Neuron (in vitro differentiated cells): ENCODE data around the gene MGMT.

Source experiments
- H2AFZ ChIP-seq: one replicate; pipeline ENCODE4 v1.6.1; 2013; ENCODE audit warnings: low read depth, mild to moderate bottlenecking, inconsistent platforms, low read length, moderate library complexity
- H3K27me3 ChIP-seq: one replicate; pipeline ENCODE4 v1.6.1; 2013; ENCODE audit warnings: low read length; ENCODE audit not compliant: insufficient read depth
- H3K36me3 ChIP-seq: one replicate; pipeline ENCODE4 v1.6.1; 2013; ENCODE audit warnings: low read length; ENCODE audit not compliant: insufficient read depth
- H3K4me1 ChIP-seq: one replicate; pipeline ENCODE4 v1.6.1; 2013; ENCODE audit warnings: low read length; ENCODE audit not compliant: insufficient read depth
- H3K4me3 ChIP-seq: 2 replicates; pipeline ENCODE4 v1.5.1; 2013; ENCODE audit warnings: mild to moderate bottlenecking, low read length, moderate library complexity
- H3K9me3 ChIP-seq: one replicate; pipeline ENCODE4 v1.6.1; 2013; ENCODE audit warnings: low read length

Gene MGMT

GRCh38 chr10:129683920-129684319 lies 216.9 kb downstream of the MGMT start:
- no peaks in the 10 kb centered on the region for H3K4me1 ChIP-seq
- H2AFZ ChIP-seq, result no peak overlapping the region
- no peak overlapping the region for H3K4me3 ChIP-seq
- no peaks in the 10 kb centered on the region for H3K27me3 ChIP-seq
- H3K9me3 ChIP-seq, result no peaks in the 10 kb centered on the region
- no peaks in the 10 kb centered on the region for H3K36me3 ChIP-seq

- no peak overlapping the region for H2AFZ ChIP-seq
- no peaks in the 10 kb centered on the region for H3K36me3 ChIP-seq
- no peak overlapping the region for H3K4me3 ChIP-seq
- H3K9me3 ChIP-seq, result no peaks in the 10 kb centered on the region
- H3K27me3 ChIP-seq, result no peaks in the 10 kb centered on the region
- no peaks in the 10 kb centered on the region for H3K4me1 ChIP-seq
Observed at GRCh38 chr10:129685271-129685670, 218.2 kb downstream of the MGMT start.

- H3K9me3 ChIP-seq, result no peaks in the 10 kb centered on the region
- H3K4me3 ChIP-seq, result no peak overlapping the region
- H2AFZ ChIP-seq, result no peak overlapping the region
- H3K36me3 ChIP-seq, result no peaks in the 10 kb centered on the region
- no peaks in the 10 kb centered on the region for H3K4me1 ChIP-seq
- no peaks in the 10 kb centered on the region for H3K27me3 ChIP-seq
Observed at GRCh38 chr10:129689671-129690071, 222.6 kb downstream of the MGMT start.

DNA sequence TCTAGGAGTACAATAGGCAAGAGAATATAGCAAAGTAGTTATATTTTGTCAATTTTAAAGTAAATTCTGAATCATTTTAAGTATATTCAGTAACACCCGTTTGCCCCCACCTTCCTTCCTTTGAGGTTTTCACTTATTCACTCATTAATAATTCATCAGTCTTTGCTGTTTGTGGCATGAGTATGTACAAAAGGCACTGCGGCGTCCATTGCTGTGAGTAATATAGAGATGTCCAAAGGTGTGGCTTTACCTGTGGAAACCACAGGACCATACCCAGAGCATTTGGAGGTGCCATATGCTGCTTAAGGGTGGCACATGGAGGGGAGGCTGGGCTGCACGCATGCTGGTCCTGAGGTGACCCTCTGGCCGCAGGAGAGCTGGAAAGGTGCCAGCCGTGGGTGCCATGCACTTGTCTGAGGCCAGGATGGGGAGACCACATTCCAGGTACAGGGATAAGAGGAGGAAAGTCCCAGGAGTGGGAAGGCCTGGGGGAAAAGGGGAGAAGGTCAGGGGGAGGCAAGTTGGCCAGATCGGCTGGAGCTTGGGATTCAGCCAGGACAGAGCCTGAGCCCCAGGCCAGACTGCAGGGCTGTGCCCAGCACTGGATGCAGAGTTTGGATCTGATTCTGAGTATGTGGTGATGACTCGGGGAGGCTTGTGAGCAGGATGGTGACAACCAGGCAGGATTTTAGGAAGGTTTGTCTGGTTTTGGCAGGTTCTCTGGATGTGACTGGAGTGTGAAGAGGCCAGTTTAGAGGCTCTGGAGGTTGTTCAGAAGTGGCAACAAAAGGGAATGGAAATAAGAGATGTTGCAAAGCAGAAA lies 223.4 kb downstream of the MGMT start:
- H3K4me3 ChIP-seq, result no peak overlapping the region
- H3K4me1 ChIP-seq, result no peaks in the 10 kb centered on the region
- no peak overlapping the region for H2AFZ ChIP-seq
- H3K27me3 ChIP-seq, result no peaks in the 10 kb centered on the region
- H3K36me3 ChIP-seq, result no peaks in the 10 kb centered on the region
- no peaks in the 10 kb centered on the region for H3K9me3 ChIP-seq

DNA sequence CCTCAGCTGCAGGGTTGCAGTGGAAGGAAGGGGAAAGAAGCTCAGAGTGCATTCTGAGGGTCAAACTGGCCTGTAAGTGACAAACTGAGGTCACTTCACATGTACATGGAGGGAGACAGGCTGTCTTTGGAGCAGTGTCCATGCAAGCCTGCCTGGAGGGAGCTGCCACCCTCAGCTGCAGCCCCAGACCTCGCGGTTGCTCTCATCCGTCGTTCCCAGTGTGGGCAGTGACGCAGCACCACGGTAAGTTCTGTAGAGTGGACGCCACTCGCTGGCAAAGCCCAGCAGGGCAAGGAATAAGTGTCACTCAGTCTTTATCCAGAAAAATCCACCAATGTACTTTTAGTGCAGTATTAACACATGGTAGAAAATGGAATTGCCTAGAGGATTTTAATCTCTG lies 225.7 kb downstream of the MGMT start:
- H3K4me3 ChIP-seq, result no peak overlapping the region
- H3K36me3 ChIP-seq, result no peaks in the 10 kb centered on the region
- H3K9me3 ChIP-seq, result no peaks in the 10 kb centered on the region
- no peaks in the 10 kb centered on the region for H3K27me3 ChIP-seq
- H2AFZ ChIP-seq, result no peak overlapping the region
- no peaks in the 10 kb centered on the region for H3K4me1 ChIP-seq

DNA sequence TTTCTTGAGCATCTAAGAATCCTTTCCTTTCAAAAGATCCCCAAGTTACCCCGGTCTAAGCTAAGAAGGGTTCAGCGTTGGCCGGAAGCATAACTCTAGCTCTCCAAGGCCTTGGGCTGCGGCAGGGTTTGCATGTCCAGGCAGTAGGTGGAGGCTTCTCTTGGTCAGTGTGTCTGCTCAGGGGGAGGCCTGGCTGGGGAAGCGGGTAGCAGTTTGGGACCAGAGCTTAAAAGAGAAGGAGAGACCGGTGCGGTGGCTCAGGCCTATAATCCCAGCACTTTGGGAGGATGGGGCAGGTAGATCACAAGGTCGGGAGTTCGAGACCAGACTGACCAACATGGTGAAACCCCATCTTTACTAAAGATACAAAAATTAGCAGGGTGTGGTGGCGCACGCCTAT lies 226.3 kb downstream of the MGMT start:
- Histone ChIP-seq H3K4me3 (no peak overlapping the region), H3K27me3 (no peaks in the 10 kb centered on the region), H3K9me3 (no peaks in the 10 kb centered on the region), H3K36me3 (no peaks in the 10 kb centered on the region), H3K4me1 (no peaks in the 10 kb centered on the region), H2AFZ (no peak overlapping the region)

DNA sequence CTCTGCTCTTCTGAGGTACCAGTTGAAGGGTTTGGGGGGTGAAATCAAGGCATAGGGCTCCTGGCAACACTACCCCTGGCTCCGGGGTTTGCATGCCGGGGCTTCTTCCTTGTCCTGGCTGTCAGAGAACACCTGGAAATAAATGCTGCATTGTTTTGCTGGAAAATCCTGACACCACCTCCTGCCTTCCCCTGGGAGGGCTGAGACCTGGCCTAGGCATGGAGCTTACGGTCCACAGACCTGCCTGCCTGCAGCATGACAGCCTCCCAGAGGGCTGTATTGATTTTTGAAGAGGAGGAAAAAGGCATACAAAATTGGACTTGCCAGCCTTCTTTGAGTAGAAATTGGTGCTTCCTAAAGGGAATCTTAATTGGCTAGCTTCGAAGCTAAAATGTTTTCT lies 227.1 kb downstream of the MGMT start:
- Histone ChIP-seq H3K4me1 (no peaks in the 10 kb centered on the region), H3K4me3 (no peak overlapping the region), H3K9me3 (no peaks in the 10 kb centered on the region), H3K27me3 (no peaks in the 10 kb centered on the region), H2AFZ (no peak overlapping the region), H3K36me3 (no peaks in the 10 kb centered on the region)

DNA sequence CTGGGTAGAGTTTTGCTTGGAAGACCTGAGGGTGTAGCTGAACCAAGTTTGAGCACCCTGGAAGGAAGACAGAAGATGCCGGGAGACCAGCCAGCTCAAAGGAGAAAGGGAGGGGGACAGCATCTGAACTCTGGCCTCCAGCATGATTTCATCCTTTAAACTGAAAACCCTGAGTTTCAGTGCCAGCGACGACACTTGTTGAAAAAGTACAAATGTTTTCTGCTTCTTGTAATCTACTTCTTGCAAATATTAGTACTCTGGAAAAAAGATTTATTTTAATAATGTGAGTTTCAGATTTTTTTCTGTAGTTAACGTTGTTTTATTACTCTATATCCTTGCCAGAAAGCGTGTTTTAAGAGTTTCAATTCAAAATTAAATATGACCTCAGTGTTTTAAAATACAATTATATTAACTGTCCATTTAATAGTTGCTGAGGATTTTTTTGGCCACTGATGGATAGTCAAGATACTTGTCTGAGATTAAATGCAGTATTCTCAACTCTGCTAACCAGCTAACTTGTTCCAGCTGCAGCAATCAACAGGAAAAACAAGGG lies 227.7 kb downstream of the MGMT start:
- Histone ChIP-seq H3K4me3 (no peak overlapping the region), H3K36me3 (no peaks in the 10 kb centered on the region), H2AFZ (no peak overlapping the region), H3K27me3 (no peaks in the 10 kb centered on the region), H3K4me1 (no peaks in the 10 kb centered on the region), H3K9me3 (no peaks in the 10 kb centered on the region)

DNA sequence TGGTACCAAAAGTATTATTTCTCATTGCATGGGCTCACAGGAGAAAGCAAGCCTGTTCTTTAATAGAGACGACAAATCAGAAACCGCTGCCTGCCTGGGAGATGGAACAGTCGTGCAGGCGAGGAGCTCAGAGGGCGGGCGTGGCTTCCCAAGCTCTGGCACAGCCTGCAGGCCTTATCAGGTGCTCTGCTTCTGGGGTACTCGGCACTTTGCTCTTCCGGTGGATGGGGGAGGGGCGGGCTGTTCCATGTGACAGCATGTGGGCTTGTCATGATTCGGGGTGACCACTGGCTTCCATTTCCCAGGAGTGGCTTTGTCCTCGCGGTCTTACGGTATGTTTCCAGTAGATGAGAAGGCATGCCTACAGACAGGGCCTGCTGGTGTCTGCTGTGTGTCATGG lies 228.6 kb downstream of the MGMT start:
- Histone ChIP-seq H3K27me3 (no peaks in the 10 kb centered on the region), H3K9me3 (no peaks in the 10 kb centered on the region), H3K4me3 (no peak overlapping the region), H2AFZ (no peak overlapping the region), H3K36me3 (no peaks in the 10 kb centered on the region), H3K4me1 (no peaks in the 10 kb centered on the region)

DNA sequence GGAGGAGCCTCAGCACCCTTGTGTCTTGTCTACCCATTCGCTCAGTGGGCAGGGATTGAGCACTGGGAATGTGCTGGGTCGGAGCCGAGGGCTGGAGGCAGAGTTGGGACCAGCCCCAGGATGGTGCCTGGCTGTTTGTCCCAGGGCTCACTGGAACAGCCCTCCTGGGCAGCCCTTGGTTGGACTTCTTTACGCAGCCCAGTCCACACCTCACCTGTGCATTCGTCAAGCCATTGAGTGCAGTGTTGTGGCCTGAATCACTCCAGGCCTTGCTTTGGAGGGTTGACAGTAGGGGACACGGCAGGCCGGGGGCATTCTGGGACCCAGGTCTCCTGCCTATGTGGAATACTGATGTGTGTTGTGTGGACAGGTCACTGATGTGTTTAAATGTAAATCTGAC lies 229.6 kb downstream of the MGMT start:
- Histone ChIP-seq H3K4me1 (no peaks in the 10 kb centered on the region), H2AFZ (no peak overlapping the region), H3K36me3 (no peaks in the 10 kb centered on the region), H3K4me3 (no peak overlapping the region), H3K9me3 (no peaks in the 10 kb centered on the region), H3K27me3 (no peaks in the 10 kb centered on the region)

DNA sequence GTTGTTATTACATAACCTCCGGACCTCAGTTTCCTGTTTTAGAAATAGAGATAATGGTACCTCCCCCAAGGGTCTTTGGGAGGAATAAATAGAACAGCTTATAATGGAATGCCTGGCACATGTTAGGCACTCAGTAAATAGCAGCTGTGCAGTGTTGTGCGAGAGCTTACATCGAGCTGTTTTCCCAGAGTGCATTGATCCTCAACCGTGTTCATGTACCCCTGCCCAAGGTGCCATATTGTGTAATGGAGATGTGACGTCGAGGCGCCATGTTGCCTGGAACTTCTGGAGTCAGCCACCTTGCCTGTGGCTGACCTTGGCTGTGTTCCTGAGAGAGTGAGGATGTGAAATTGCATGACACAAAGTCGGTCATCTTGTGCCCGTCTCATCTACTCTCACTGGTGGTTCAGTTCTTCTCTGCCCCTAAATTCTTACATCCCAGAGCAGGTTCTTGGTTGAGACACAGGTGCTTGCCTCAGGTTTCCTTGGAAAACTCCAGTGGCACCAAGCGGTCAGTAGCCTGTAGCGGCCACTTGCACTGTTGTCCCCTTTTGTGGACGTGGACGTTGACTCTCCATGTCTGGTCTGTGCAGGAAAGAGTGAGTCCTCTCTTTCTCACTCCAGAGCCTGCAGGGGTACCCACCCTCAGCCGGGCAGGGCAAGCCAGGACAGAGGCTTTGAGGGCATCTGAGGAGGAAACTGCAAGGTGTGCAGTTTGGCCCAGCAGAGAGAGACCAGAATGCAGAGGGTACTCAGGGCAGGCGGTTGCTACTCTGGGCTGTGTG lies 230.6 kb downstream of the MGMT start:
- Histone ChIP-seq H3K4me1 (no peaks in the 10 kb centered on the region), H3K36me3 (no peaks in the 10 kb centered on the region), H3K4me3 (no peak overlapping the region), H2AFZ (no peak overlapping the region), H3K27me3 (no peaks in the 10 kb centered on the region), H3K9me3 (no peaks in the 10 kb centered on the region)

GRCh38 chr10:129699722-129700340 lies 232.8 kb downstream of the MGMT start:
- H3K36me3 ChIP-seq, result no peaks in the 10 kb centered on the region
- no peaks in the 10 kb centered on the region for H3K9me3 ChIP-seq
- H3K27me3 ChIP-seq, result no peaks in the 10 kb centered on the region

DNA sequence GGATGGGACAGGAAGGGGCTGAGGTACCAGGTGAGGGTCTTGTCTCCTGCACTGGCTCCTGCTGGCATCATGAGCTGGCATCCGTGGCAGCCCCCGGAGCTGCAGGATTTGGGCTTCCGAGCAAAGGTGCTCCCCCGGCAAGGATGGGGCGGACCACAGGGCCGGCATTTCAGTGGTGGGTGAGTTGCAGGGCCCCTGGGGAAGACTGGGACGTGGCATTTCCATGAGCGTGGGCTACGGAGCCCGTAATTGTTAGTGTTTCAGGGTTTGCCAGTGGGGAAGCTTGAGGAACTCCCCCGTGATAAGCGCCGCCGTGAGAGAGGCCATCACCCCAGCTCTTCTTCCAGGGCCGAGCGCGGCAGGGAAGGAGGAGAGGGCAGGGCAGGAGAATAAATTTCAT lies 235.6 kb downstream of the MGMT start:
- Histone ChIP-seq H3K9me3 (no peaks in the 10 kb centered on the region), H3K4me1 (no peaks in the 10 kb centered on the region), H3K4me3 (no peak overlapping the region), H3K36me3 (no peaks in the 10 kb centered on the region), H2AFZ (no peak overlapping the region), H3K27me3 (no peaks in the 10 kb centered on the region)

More at GRCh38 chr10:129699722-129700340, 232.8 kb downstream of the MGMT start:
- Histone ChIP-seq H3K4me3 (no peak overlapping the region), H2AFZ (no peak overlapping the region), H3K4me1 (no peaks in the 10 kb centered on the region)
